MCF 10A (cell line): ENCODE results near the gene TM7SF3. TPM values are rescaled to one million over a fixed set of nuclear protein-coding genes. Genes with fewer than 3 reads are reported as not detected.

Source experiments
- BruUV-seq: library from RNA; stranded (reverse); fragments of 400-500 nt; replicated peaks from 2 replicates; lab custom pipeline; 2021; lab: Mats Ljungman, UMichigan
- CTCF ChIA-PET: fragments of 300-600 bp; sonication (Branson Sonifier 250); formaldehyde crosslinking; extraction: SDS; loops from one replicate; lab custom pipeline; 2021; ENCODE audit warnings: antibody characterized with exemption, inconsistent platforms; lab: Yijun Ruan, JAX
- POLR2A ChIA-PET: fragments of 300-600, 350-650 bp; sonication (Branson Sonifier 250); formaldehyde crosslinking; extraction: SDS; loops from one replicate; lab custom pipeline; 2020; ENCODE audit warnings: antibody characterized with exemption, inconsistent platforms; lab: Yijun Ruan, JAX
- DNase-seq: peaks from one replicate; pipeline ENCODE4 v3.0.0-alpha.2; 2018; ENCODE audit not compliant: unreplicated experiment
- H3K27ac Mint-ChIP-seq: one replicate; pipeline ENCODE4 v1.8.0; 2022; ENCODE audit warnings: mild to moderate bottlenecking, low read depth, mixed read lengths; ENCODE audit not compliant: unreplicated experiment
- H3K27me3 Mint-ChIP-seq: one replicate; pipeline ENCODE4 v1.8.0; 2022; ENCODE audit warnings: mixed read lengths; ENCODE audit not compliant: insufficient read depth, unreplicated experiment
- H3K36me3 Mint-ChIP-seq: one replicate; pipeline ENCODE4 v1.8.0; 2022; ENCODE audit warnings: mild to moderate bottlenecking, moderate library complexity, mixed read lengths; ENCODE audit not compliant: insufficient read depth, unreplicated experiment
- H3K4me1 Mint-ChIP-seq: one replicate; pipeline ENCODE4 v1.8.0; 2022; ENCODE audit warnings: mixed read lengths; ENCODE audit not compliant: insufficient read depth, unreplicated experiment
- H3K4me3 Mint-ChIP-seq: one replicate; pipeline ENCODE4 v1.8.0; 2022; ENCODE audit warnings: mild to moderate bottlenecking, moderate library complexity, mixed read lengths; ENCODE audit not compliant: unreplicated experiment
- H3K9me3 Mint-ChIP-seq: one replicate; pipeline ENCODE4 v1.8.0; 2022; ENCODE audit warnings: mixed read lengths; ENCODE audit not compliant: unreplicated experiment
- intact Hi-C: fragments of 100-400 bp; cut with micrococcal nuclease; formaldehyde crosslinking; loops from 2 replicates; pipeline ENCODE4 v1.14.1; 2022
- total RNA-seq: library from RNA; stranded (reverse); gene quantifications from 2 replicates; pipeline ENCODE4 v1.2.3, GENCODE V29; 2022
- TF ChIP-seq, protein P1 (sequence below): fragments of 200-600 bp; IDR thresholded peaks from one replicate; pipeline ENCODE4 v1.8.0; 2022; ENCODE audit warnings: antibody characterized with exemption, mild to moderate bottlenecking; ENCODE audit not compliant: unreplicated experiment

The TM7SF3 gene
- total RNA-seq, 1 experiment from 2014 or later = 119 TPM

DNA sequence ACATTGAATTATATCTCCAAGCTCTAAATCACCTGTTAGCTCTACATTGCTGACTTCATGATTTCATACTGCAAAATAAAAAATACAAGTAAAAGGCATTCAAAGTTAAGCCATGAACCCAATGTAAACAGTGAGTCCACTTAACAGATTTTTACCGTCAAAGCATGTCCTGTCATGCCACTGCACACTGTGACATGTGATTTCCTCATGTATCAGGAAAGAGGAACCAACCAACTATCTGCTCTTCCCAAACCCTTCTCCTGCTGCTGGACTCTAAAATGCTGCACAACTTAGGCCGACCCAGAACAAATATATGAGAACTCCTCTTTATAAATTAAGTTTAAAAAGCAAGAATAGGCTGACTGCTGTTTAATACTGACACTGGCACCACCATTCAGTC, 37.5 kb downstream of the TM7SF3 start:
- TF ChIP-seq, protein P1, sequence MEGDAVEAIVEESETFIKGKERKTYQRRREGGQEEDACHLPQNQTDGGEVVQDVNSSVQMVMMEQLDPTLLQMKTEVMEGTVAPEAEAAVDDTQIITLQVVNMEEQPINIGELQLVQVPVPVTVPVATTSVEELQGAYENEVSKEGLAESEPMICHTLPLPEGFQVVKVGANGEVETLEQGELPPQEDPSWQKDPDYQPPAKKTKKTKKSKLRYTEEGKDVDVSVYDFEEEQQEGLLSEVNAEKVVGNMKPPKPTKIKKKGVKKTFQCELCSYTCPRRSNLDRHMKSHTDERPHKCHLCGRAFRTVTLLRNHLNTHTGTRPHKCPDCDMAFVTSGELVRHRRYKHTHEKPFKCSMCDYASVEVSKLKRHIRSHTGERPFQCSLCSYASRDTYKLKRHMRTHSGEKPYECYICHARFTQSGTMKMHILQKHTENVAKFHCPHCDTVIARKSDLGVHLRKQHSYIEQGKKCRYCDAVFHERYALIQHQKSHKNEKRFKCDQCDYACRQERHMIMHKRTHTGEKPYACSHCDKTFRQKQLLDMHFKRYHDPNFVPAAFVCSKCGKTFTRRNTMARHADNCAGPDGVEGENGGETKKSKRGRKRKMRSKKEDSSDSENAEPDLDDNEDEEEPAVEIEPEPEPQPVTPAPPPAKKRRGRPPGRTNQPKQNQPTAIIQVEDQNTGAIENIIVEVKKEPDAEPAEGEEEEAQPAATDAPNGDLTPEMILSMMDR = no peak
- peak overlapping the region; percentile 51 for H3K27ac Mint-ChIP-seq
- H3K27me3 Mint-ChIP-seq = no peaks in the 10 kb centered on the region
- no peaks in the 10 kb centered on the region for H3K4me1 Mint-ChIP-seq
- DNase-seq = no peak
- H3K9me3 Mint-ChIP-seq = no peaks in the 10 kb centered on the region
- BruUV-seq = no TSS peak
- intact Hi-C loops = no loop called here
- CTCF ChIA-PET = interaction anchor here (1.0 to 1.6 kb wide), 2 partner anchors 23 to 91 kb away, joined by 3 read pairs; no protein-coding TSS in a partner anchor
- POLR2A ChIA-PET = interaction anchor here (0.7 to 1.7 kb wide), 3 partner anchors 29 to 1383 kb away, joined by 3 to 5 read pairs (median 3); partner anchors contain the start of gene TM7SF3
- H3K36me3 Mint-ChIP-seq = peaks cover 81% of the 10 kb centered on the region
- no peak overlapping the region for H3K4me3 Mint-ChIP-seq

DNA sequence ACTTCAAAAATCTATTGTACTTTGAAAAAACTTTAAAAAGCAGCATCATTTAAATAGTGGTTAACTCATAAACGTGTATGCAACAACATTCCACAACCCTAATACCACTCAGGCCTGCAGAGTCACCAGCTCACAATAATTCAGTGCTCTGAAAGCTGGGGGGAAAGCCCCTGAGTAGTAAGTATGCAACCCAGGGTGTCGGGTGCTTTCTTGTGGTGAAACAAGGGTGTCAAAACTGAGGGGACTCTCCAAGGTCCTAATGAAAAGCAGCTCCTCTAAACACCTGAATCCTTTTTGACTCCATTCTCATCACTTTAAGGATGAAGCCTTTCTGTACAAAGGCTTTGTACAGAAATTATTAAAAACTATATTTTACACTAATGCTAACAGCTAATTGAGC, 42.2 kb downstream of the TM7SF3 start:
- TF ChIP-seq, protein P1 = no peak
- no peak overlapping the region for H3K4me3 Mint-ChIP-seq
- no TSS peak for BruUV-seq
- POLR2A ChIA-PET = interaction anchor here (0.6 to 1.5 kb wide), 4 partner anchors 21 to 936 kb away, joined by 3 to 5 read pairs (median 4); partner anchors contain the start of gene TM7SF3
- H3K4me1 Mint-ChIP-seq = no peaks in the 10 kb centered on the region
- no peaks in the 10 kb centered on the region for H3K27me3 Mint-ChIP-seq
- no peaks in the 10 kb centered on the region for H3K9me3 Mint-ChIP-seq
- H3K36me3 Mint-ChIP-seq = peaks cover 81% of the 10 kb centered on the region
- DNase-seq = no peak
- CTCF ChIA-PET = interaction anchor here (0.5 to 1.0 kb wide), 3 partner anchors 15 to 662 kb away, joined by 3 to 6 read pairs (median 3); no protein-coding TSS in a partner anchor
- intact Hi-C loops = no loop called here
- no peak overlapping the region for H3K27ac Mint-ChIP-seq

DNA sequence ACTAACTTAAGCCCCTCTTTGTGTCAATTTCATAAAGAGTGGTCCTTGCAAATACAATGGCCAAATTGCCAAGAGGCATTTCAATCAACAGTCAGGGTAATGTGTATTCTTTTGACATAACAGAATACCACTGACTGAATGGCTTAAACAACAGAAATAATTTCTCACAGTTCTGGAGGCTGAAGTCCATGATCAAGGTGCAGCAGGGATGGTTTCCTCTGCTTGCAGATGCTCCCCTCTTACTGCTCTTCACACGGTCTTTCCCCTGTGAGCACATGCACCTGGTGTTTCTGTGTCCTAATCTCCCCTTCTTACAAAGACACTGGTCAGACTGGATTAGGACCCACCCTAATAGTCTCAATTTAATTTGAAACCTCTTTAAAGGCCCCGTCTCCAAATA, 44.0 kb downstream of the TM7SF3 start:
- intact Hi-C loops = no loop called here
- Mint-ChIP-seq H3K4me3 (no peak overlapping the region), H3K9me3 (no peaks in the 10 kb centered on the region), H3K4me1 (no peaks in the 10 kb centered on the region), H3K36me3 (peaks cover 75% of the 10 kb centered on the region), H3K27me3 (no peaks in the 10 kb centered on the region), H3K27ac (no peak overlapping the region)
- TF ChIP-seq, protein P1 = no peak
- POLR2A ChIA-PET = interaction anchor here (0.7 kb wide), 1 partner anchor 65 kb away, joined by 3 read pairs; no protein-coding TSS in a partner anchor
- CTCF ChIA-PET = interaction anchor here (0.7 kb wide), 1 partner anchor 1729 kb away, joined by 3 read pairs; no protein-coding TSS in a partner anchor
- BruUV-seq = no TSS peak
- DNase-seq = no peak

DNA sequence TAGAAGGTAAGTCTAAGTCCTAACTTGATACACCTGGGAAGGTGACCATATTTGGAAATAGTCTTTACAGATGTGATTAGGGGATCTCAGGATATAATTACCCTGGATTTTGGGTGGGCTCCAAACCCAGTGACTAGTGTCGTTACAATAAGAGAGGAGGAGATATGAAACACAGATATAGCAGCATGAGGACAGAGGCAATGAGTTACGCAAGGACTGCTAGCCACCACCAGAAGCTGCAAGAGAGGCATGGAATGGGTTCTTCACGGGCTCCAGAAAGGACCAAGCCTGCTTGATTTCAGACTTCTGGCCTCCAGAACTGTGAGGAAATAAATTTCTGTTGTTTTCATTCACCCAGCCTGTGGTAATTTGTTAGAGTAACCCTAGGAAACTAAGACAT, 47.3 kb downstream of the TM7SF3 start:
- H3K27ac Mint-ChIP-seq = peak overlapping the region; percentile 42
- H3K4me1 Mint-ChIP-seq = no peaks in the 10 kb centered on the region
- TF ChIP-seq, protein P1 = no peak
- H3K36me3 Mint-ChIP-seq = peaks cover 61% of the 10 kb centered on the region
- POLR2A ChIA-PET = interaction anchor here (0.7 kb wide), 1 partner anchor 23 kb away, joined by 3 read pairs; no protein-coding TSS in a partner anchor
- H3K9me3 Mint-ChIP-seq = no peaks in the 10 kb centered on the region
- CTCF ChIA-PET = no interaction called here
- no peak for DNase-seq
- no TSS peak for BruUV-seq
- intact Hi-C loops = no loop called here
- no peaks in the 10 kb centered on the region for H3K27me3 Mint-ChIP-seq
- no peak overlapping the region for H3K4me3 Mint-ChIP-seq
